Ovary (tissue), 3 donors: Measurements from ENCODE around the gene OVAAL.

Experiments used
- CTCF ChIP-seq, 3 donors: fragments of 450-650 bp in 2 of 3; fragments of 200-600 bp in 1 of 3; IDR thresholded peaks; one replicate each; pipeline versions ENCODE4 v1.5.1 to v1.8.0; 2016 to 2022; ENCODE audit warnings: antibody characterized with exemption in 3 of 3, mild to moderate bottlenecking in 1 of 3
- EP300 ChIP-seq: sonication (generic); formaldehyde crosslinking; IDR thresholded peaks from one replicate; pipeline ENCODE4 v1.6.1; 2017; ENCODE audit warnings: antibody characterized with exemption
- POLR2A ChIP-seq: fragments of 450-650 bp; IDR thresholded peaks from one replicate; pipeline ENCODE4 v1.6.1; 2017; ENCODE audit warnings: antibody characterized with exemption, mild to moderate bottlenecking, moderate library complexity
- donor health status: DM: no; HTN: no; CAD: no.

- TF ChIP-seq CTCF (IDR thresholded peaks at IDR 0.05) (no peak), POLR2A (no peak), EP300 (no peak)
These were observed 51.8 kb downstream of the OVAAL start for GRCh38 chr1:180610556-180611015.
